ENCODE results near the gene AFF1. TPM values are rescaled to one million over a fixed set of nuclear protein-coding genes. Genes with fewer than 3 reads are reported as not detected.

The AFF1 gene, protein sequence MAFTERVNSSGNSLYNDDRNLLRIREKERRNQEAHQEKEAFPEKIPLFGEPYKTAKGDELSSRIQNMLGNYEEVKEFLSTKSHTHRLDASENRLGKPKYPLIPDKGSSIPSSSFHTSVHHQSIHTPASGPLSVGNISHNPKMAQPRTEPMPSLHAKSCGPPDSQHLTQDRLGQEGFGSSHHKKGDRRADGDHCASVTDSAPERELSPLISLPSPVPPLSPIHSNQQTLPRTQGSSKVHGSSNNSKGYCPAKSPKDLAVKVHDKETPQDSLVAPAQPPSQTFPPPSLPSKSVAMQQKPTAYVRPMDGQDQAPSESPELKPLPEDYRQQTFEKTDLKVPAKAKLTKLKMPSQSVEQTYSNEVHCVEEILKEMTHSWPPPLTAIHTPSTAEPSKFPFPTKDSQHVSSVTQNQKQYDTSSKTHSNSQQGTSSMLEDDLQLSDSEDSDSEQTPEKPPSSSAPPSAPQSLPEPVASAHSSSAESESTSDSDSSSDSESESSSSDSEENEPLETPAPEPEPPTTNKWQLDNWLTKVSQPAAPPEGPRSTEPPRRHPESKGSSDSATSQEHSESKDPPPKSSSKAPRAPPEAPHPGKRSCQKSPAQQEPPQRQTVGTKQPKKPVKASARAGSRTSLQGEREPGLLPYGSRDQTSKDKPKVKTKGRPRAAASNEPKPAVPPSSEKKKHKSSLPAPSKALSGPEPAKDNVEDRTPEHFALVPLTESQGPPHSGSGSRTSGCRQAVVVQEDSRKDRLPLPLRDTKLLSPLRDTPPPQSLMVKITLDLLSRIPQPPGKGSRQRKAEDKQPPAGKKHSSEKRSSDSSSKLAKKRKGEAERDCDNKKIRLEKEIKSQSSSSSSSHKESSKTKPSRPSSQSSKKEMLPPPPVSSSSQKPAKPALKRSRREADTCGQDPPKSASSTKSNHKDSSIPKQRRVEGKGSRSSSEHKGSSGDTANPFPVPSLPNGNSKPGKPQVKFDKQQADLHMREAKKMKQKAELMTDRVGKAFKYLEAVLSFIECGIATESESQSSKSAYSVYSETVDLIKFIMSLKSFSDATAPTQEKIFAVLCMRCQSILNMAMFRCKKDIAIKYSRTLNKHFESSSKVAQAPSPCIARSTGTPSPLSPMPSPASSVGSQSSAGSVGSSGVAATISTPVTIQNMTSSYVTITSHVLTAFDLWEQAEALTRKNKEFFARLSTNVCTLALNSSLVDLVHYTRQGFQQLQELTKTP
- 63.4 TPM for total RNA-seq
- long read RNA-seq, full-length matches to known transcripts = 9 of 31 reads
- long read RNA-seq, partial matches to known transcripts = 1 of 31 reads
- long read RNA-seq, other reads (novel, unspliced or antisense) = 21 of 31 reads

DNA sequence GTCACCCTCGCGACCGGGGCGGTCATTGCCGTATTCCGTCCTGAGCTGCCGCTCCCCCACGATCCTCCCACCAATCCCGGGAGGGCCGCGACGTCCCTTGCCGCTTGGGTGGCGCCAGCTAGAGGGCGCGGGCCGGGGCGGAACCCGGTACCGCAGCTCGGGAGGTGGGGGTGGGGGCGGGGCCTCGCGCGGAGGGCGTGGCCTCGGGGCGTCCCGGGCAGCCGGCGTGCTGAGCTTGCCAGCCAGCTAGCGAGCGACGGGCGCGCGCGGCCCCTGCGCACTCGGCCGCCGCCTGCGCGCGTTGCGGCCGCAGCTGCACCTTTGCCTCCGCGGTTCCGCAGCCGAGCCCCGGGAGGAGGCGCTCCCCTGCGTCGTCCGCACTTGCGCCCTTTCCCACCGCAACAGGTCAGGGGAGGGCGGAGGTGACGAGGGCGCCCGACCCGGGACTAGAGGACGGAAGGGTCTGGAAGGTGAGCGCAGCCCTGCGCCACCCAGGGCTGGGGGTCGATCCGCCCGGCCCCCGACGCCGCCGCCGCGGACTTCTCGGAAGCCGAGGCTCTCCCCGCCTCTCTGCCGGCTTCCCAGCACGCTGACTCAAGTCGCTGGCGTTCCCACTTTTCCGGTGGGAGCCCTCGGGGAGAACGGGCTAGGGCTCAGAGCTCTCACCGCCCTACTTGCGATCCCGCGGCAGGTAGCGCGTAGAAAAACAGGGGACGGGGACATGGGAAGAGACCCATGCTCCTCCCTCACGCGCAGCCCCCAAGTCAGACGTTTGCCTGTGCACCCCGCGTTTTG is at the start of gene AFF1:
TSS of gene AFF1 (plus strand) at position 241 of the 795 bp plus-strand sequence. CDS start 13,523 bp downstream, outside the sequence.
- DNase-seq (ENCODE audit: low spot score) = peak; percentile 96
- intact Hi-C loops (cut with DNase I) = loop anchor here (1.0 to 2.0 kb wide), 2 partner anchors 72 to 158 kb away; no protein-coding TSS in a partner anchor

DNA sequence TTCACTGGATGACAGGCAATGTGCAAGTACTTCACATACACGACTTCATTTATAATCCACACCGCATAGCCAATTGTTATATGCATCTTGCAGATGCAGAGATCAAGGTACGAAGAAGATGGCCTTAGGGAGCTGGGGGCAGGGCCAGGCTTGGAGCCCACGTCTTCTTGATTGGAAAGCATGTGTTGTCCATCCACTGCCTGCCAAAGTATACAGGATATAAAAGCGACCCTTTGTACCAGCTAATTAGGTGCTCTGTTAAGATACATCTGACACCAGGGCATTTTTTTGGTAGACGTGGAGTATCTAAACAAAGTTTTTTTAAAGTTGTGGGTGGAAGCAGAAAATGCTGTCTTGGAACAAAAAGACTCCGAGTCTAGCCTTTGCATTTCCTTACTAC is 44.0 kb upstream of the AFF1 start:
- intact Hi-C loops (cut with DNase I) = loop anchor here (5.0 kb wide), 2 partner anchors 33 to 298 kb away; partner anchors contain the start of gene PTPN13
- no peak for DNase-seq (ENCODE audit: low spot score)

DNA sequence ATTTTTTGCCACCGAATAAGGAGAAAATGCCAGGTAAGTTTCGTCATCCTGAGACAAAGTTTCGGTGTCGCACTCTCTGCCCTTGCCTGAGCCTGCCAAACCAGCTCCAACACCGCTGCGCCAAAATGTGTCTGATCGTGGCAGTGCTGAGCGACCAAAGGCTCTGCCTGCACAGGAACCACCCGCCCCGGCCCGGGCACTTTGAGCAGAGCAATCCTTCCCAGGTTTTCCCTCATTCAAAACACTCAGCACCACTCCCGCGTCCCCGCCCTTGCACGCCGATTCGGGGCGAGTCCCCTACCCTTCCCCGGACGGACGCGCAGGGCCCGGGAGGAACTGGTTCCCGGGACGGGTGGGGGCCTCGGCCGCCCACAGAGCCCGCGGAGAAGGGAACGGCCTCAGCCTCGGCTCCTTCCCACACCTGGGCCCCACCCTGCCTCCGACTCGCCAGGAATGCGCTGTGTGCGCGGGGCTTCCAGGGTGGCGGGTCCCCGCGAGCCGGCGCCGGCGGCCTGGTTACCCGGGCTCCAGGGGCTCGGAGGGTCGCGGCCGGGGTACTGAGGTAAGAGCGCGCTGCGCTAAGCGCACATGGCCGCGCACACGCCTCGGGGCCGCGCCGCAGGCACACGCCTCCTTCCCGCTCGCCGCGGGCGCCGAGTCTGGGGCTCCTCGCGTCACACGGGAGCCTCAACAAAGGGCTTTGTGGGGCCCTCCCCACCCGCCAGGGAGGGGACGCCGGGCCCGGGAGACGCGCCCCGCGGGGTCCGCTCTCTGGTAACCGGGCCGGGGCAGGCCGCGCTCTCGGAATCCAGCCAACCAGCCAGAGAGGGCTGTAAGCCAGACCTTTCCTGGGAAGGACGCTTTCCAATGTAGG is 42.8 kb upstream of the AFF1 start, which contains the start of gene C4orf36:
TSS of gene C4orf36 (minus strand) at position 661 of the 874 bp plus-strand sequence. CDS start 902 bp downstream, outside the sequence.
- intact Hi-C loops (cut with DNase I) = loop anchor here (5.0 kb wide), 2 partner anchors 35 to 300 kb away; partner anchors contain the start of gene PTPN13
- DNase-seq (ENCODE audit: low spot score) = peak; percentile 79

DNA sequence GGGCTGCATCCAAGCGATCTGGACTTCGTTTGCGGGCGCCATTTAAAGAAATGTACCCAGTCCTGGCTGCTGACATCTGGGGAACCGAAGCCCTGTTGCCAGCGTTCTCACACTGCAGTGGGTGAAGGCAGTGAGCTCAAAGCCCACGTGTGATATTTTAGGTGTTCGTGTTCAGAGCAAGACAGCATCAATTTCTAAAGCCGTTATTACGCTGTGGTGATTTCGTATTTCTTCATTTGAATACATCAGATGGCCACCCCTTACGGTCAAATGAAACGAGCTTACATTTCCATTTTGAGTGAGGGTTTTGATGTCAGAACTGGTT is 42.2 kb upstream of the AFF1 start:
- DNase-seq (ENCODE audit: low spot score) = no peak
- intact Hi-C loops (cut with DNase I) = loop anchor here (5.0 kb wide), 2 partner anchors 35 to 300 kb away; partner anchors contain the start of gene PTPN13

DNA sequence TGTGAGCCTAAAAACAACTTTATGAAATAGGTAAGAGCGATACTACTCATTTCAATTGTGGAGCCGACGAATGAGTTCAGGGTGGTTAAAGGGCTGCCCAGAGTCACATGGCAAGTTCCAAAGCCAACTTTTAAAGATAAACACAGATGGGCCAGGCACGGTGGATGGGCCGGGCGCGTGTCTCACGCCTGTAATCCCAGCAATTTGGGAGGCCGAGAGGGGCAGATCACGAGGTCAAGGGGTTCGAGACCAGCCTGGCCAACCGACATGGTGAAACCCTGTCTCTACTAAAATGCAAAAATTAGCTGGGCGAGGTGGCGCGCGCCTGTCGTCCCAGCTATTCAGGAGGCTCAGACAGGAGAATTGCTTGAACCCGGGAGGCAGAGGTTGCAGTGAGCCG is 41.7 kb upstream of the AFF1 start:
- DNase-seq (ENCODE audit: low spot score) = no peak
- intact Hi-C loops (cut with DNase I) = loop anchor here (5.0 kb wide), 2 partner anchors 36 to 301 kb away; partner anchors contain the start of gene PTPN13

DNA sequence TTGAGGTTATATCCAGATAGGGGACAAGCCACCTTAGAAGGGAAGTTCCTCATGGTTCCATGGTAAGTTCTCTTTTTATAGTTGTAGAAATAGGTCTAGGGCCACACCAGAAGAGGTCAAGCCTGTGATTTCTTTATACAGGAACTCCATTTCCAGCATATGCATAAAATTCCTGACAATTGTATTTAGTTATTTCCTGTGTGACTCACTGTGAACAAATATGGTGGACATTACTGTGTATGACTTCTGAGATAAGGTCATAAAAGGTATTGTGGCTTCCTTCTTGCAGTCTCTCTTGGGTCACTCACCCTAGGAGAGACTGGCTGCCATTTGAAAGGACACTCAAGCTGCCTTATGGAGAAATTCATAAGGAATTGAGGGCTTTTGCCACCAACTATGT is 40.4 kb upstream of the AFF1 start:
- intact Hi-C loops (cut with DNase I) = loop anchor here (5.0 kb wide), 2 partner anchors 37 to 302 kb away; partner anchors contain the start of gene PTPN13
- DNase-seq (ENCODE audit: low spot score) = no peak

DNA sequence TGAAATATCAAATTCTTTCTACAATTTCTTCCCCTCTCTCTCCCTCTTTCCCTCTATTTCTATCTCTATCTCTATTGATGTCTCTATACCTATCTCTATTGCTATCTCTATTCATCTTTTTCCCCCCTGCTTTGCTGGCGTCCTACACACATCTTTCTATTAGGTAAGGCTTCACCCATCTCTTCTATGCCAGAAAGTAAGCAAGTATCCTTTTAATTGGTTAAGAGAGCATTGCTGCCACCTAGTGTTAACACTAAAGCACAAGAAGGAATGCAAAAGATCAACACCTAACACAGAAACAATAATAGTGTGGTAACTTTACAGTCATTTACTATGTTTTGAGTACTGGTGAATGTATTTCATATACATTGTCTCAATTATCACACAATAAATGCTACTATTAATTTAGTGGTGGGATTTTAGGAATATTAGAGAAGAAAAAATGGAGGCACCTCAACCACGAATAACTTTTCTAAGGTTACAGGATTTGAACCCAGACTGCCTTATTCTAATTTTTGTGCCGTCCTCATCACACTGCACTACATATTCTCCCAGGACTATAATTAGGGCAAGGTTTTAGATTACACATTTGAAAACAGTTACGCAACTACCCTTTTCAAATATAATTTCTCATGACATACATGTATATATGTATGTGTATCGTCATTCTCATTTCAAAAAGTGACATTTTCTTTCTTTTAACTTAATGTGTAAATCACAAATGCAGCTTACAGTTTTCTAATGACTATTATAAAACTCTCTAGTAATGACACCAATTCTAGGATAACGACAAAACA is 38.9 kb upstream of the AFF1 start:
- intact Hi-C loops (cut with DNase I) = loop anchor here (1.0 kb wide), 1 partner anchor 399 kb away; no protein-coding TSS in a partner anchor
- no peak for DNase-seq (ENCODE audit: low spot score)

DNA sequence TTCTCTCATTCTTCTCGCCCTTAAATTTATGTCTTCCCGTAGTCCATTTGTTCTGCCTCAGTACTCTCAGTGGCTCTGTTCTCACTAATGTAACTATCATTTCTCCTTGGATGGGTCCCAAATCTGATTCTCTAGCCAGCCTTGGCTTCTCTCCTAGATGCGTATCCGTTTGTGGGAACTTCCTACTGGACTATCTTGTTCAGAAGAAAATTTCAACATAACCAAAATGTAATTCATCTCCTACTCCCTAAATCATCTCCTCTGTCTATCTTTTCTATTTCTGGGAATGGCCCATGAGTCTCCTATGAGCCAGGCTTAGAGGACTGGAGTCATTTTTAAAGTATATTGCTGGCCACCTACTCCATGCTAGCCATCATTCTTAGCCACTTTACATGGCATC is 38.2 kb upstream of the AFF1 start:
- intact Hi-C loops (cut with DNase I) = no loop called here
- DNase-seq (ENCODE audit: low spot score) = no peak

DNA sequence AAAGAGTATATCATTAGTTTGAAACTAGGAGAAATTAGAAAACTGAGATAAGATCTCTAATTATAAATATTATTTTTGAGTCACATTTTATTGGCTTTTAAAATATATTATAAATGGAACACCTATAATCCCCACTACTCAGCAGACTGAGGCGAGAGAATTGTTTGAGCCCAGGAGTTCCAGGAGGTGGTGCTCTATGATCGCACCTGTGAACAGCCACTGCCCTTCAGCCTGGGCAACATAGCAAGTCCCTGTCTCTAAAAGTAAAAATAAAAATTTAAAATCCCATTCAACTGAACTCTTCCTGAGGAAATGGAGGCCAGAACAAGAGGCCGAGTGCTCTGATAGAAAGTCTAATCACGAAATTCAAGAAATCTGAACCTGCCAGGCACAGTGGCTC is 36.2 kb upstream of the AFF1 start:
- intact Hi-C loops (cut with DNase I) = no loop called here

DNA sequence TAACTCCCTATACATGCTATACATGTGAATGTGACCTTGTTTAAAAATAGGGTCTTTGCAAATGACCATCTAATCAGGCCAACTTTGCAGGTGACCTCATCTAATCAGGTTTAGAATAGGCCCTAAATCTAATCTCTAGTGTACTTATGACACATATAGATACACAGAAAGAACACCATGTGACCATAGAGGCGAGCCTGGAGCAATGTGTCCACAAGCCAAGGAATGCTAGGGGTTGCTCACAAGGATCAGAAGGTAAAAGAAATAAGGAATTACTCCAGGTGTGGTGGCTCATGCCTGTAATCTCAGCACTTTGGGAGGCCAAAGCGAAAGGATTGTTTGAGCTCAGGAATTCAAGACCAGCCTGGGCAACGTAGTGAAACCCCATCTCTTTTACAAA is 32.9 kb upstream of the AFF1 start:
- intact Hi-C loops (cut with DNase I) = no loop called here
- no peak for DNase-seq (ENCODE audit: low spot score)

More for the DNA sequence above, 36.2 kb upstream of the AFF1 start:
- no peak for DNase-seq (ENCODE audit: low spot score)

DNA sequence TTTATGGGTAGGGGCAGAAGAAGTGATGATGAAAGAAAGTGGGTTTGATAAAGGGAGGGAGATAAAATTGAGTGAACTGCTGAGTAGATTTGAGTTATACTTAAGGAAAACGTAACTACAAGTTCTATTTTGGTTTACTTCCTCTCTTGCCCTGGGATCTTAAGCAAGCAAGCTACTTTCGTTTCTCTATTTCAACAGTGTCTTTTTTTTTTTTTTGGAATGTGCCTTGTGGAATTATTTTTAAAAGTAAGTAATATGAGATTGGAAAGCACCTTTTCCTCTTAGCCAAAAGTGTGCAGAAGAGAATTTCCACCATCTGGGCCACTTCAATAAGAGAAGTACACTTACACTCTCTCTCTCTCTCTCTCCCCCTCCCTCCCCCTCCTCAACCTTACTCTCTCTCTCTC is 26.6 kb upstream of the AFF1 start:
- intact Hi-C loops (cut with DNase I) = no loop called here
- DNase-seq (ENCODE audit: low spot score) = no peak

DNA sequence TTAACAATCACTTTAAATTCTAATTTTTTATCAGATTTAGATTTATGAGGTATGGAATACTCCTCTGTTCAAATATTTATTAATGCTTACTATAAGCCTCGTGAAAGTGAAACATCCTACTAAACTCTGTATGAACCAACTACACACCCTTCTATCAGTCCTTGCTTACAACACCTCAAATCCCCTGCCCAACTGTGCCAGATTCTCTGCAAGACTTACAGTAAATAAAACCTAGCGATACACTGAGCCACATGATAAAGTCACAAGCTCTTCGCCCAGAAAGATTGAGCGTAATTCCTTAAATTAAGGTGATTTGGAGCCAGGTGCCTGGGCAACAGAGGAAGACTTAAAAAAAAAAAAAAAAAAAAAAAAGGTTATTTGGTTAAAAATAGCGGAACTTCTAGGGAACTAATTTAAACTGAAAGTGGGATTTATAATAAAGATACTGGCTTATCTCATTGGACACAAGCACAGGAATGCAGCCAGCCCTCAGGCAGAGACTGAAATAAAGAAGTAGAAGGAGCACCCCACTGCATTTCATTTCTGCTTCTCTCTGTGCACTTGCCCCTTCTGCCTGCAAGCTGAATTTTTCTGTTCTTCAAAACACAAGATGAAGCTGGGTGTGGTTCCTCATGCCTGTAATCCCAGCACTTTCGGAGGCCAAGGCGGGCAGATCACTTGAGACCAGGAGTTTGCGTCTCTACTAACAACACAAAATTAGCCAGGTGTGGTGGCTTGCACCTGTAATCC is 25.1 kb upstream of the AFF1 start:
- intact Hi-C loops (cut with DNase I) = no loop called here
- DNase-seq (ENCODE audit: low spot score) = no peak

DNA sequence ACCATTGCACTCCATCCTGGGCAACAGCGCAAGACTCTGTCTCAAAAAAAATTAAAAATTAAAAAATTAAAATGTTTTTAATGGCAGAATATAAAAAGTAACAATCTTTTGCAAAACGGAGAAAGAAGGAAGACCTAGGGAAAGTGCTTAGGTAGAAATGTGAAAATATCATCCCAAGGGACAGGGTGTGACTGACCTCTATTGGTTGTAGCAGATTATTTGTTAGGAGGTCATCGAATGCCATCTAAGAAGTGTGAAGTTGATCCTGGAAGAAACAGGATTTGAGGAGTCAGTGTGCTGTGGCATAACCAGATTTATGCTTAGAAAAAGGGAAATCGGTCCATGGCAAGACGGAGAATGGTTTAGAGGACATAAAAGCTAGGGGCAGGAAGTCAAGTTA is 24.4 kb upstream of the AFF1 start:
- intact Hi-C loops (cut with DNase I) = no loop called here
- DNase-seq (ENCODE audit: low spot score) = no peak

DNA sequence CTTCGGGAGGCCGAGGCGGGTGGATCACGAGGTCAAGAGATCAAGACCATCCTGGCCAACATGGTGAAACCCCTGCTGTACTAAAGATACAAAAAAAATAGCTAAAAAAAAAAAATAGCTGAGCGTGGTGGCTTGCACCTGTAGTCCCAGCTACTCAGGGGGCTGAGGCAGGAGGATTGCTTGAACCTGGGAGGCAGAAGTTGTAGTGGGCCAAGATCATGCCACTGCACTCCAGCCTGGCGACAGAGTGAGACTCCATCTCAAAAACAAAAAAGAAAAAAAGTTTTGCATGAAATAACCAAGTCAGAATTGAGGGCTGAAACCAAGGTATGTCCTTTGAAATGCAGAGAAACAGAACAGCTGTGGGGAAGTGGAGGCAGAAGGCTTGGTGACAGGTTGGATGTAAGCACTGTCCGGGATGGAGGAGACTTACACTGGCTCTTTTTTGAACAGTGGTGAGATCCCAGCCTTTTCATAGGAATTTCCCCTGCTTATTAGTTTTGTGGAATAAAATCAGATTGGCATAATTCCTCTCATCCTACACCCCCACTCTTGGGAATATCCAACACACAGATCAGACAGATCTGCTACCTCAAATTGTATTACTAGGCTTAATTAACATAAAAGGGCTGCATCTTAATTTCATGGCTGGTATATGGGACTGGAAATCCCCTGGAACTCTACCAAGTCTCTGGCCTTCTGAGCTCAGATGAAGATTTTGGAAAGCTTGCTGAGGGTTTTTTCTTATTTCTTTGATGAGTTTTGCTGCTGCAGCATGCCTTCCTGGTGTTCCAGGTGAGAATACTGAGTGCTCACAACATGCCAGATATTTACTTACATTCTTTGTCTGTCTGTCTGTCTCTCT is 23.8 kb upstream of the AFF1 start:
- no peak for DNase-seq (ENCODE audit: low spot score)
- intact Hi-C loops (cut with DNase I) = no loop called here

DNA sequence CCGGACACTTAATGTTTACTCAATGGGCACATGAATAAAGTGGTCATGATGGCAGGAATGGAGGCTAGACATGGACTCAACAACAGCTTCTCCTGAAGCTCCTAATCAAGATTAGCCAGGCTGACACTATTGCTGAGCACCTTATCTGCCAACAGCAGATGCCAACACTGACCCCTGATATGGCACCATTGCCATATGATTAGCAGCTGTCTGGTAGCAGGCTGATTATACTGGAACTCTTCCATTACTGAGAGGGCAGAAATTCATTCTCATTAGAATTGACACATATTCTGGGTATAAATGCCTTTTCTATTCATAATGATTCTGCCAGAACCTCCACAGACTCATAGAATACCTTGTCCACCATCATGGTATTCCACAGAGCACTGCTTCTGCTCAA is 18.4 kb upstream of the AFF1 start:
- intact Hi-C loops (cut with DNase I) = no loop called here
- no peak for DNase-seq (ENCODE audit: low spot score)
